Epidermal melanocyte (primary cell): ENCODE results near the gene EIF3K.

Experiments used
- DNase-seq: peaks from one replicate; pipeline ENCODE4 v3.0.0; 2011; ENCODE audit warnings: low spot score; ENCODE audit not compliant: insufficient read length

Gene EIF3K

GRCh38 chr19:38649305-38650171 lies 30.6 kb downstream of the EIF3K start:
- DNase-seq, result no peak

- no peak for DNase-seq
Observed at GRCh38 chr19:38650172-38650775, 31.3 kb downstream of the EIF3K start.

- no peak for DNase-seq
Observed at GRCh38 chr19:38650911-38651584, 32.1 kb downstream of the EIF3K start.

- no peak for DNase-seq
Observed at GRCh38 chr19:38653028-38653571, 34.1 kb downstream of the EIF3K start.

GRCh38 chr19:38654628-38655055 lies 35.7 kb downstream of the EIF3K start:
- DNase-seq, result peak; percentile 50

- DNase-seq, result no peak
Observed at GRCh38 chr19:38655148-38655824, 36.3 kb downstream of the EIF3K start.

- no peak for DNase-seq
Observed at GRCh38 chr19:38656171-38656981, 37.4 kb downstream of the EIF3K start.

- no peak for DNase-seq
Observed at GRCh38 chr19:38657633-38658222, 38.7 kb downstream of the EIF3K start.

- DNase-seq, result peak; percentile 78
Observed at GRCh38 chr19:38658462-38659306, 39.7 kb downstream of the EIF3K start.

GRCh38 chr19:38660724-38661123 lies 41.7 kb downstream of the EIF3K start:
- DNase-seq, result no peak

GRCh38 chr19:38661136-38661535 lies 42.1 kb downstream of the EIF3K start:
- DNase-seq, result no peak

GRCh38 chr19:38661996-38662395 lies 43.0 kb downstream of the EIF3K start:
- no peak for DNase-seq

- DNase-seq, result no peak
Observed at GRCh38 chr19:38662537-38663155, 43.7 kb downstream of the EIF3K start.

GRCh38 chr19:38663156-38663651 lies 44.2 kb downstream of the EIF3K start:
- DNase-seq, result no peak

GRCh38 chr19:38663957-38664502 lies 45.0 kb downstream of the EIF3K start:
- DNase-seq, result no peak

- no peak for DNase-seq
Observed at GRCh38 chr19:38664503-38665211, 45.7 kb downstream of the EIF3K start.

GRCh38 chr19:38665219-38665931 lies 46.4 kb downstream of the EIF3K start:
- DNase-seq, result no peak
